DND-41 (cell line): ENCODE data around the gene NCMAP.

Source experiments
- CTCF ChIP-seq: IDR thresholded peaks from 2 replicates; pipeline ENCODE4 v1.5.1; 2012; ENCODE audit warnings: borderline replicate concordance, low read length, moderate library complexity, mild to moderate bottlenecking; ENCODE audit not compliant: poor library complexity, severe bottlenecking; ENCODE audit errors: extremely low read depth
- EZH2 ChIP-seq: IDR thresholded peaks from 3 replicates; pipeline ENCODE4 v1.6.1; 2012; ENCODE audit warnings: borderline replicate concordance, low read depth, mild to moderate bottlenecking, moderate library complexity, low read length, inconsistent platforms; ENCODE audit not compliant: severe bottlenecking

GRCh38 chr1:24643363-24644099, 87.6 kb downstream of the NCMAP start:
- TF ChIP-seq CTCF (no peak), EZH2 (no peak)
